ENCODE measurements around the gene AMBRA1.

AMBRA1 gene, protein sequence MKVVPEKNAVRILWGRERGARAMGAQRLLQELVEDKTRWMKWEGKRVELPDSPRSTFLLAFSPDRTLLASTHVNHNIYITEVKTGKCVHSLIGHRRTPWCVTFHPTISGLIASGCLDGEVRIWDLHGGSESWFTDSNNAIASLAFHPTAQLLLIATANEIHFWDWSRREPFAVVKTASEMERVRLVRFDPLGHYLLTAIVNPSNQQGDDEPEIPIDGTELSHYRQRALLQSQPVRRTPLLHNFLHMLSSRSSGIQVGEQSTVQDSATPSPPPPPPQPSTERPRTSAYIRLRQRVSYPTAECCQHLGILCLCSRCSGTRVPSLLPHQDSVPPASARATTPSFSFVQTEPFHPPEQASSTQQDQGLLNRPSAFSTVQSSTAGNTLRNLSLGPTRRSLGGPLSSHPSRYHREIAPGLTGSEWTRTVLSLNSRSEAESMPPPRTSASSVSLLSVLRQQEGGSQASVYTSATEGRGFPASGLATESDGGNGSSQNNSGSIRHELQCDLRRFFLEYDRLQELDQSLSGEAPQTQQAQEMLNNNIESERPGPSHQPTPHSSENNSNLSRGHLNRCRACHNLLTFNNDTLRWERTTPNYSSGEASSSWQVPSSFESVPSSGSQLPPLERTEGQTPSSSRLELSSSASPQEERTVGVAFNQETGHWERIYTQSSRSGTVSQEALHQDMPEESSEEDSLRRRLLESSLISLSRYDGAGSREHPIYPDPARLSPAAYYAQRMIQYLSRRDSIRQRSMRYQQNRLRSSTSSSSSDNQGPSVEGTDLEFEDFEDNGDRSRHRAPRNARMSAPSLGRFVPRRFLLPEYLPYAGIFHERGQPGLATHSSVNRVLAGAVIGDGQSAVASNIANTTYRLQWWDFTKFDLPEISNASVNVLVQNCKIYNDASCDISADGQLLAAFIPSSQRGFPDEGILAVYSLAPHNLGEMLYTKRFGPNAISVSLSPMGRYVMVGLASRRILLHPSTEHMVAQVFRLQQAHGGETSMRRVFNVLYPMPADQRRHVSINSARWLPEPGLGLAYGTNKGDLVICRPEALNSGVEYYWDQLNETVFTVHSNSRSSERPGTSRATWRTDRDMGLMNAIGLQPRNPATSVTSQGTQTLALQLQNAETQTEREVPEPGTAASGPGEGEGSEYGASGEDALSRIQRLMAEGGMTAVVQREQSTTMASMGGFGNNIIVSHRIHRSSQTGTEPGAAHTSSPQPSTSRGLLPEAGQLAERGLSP (N-terminal part only)
- total RNA-seq = 81.4 to 90.3 reads per million in 2 donors

DNA sequence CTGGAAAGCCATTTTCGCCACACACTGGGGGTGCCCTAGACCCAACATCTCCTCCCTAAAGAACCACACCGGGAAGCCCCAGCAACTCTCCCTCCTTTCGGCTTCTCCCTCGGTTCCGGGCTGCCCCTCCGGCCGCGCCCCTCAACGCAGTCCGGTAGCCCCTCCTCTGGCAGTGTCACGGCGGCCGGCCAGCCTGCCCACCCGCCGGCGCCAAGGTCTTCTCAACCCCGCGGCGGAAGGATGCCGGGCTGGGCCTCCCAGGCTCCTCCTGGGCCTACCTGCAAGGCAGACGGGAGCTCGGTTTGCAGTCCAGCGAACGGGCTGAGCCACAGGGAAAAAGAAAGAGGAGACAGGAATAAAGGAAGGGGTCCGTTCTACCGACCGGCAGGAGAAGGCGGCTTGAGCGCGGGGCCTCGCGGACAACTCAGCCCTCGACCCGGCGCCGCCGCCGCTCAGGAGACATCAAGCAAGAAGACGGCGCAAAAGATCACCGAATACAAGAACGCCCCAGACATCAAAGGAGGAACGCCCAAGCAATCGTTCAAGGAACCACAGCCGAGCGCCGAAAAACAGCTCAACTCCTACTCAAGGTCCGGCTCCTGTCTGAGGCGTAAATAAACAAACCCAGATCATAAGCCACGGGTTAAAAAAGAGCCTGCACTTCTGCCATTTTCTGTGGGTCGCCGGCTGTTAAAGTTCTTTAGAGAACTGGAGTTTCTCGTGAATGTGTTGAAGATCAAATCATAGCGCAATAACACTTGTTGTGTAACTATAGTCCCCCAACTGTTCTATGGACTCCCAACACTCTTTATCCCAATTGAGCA, at the start of gene AMBRA1:
TSS of gene AMBRA1 (minus strand) at position 474 of the 824 bp plus-strand sequence. CDS start 45,643 bp downstream, outside the sequence.
- DNase-seq = peak; percentile 44 to 93 (median 67)

DNA sequence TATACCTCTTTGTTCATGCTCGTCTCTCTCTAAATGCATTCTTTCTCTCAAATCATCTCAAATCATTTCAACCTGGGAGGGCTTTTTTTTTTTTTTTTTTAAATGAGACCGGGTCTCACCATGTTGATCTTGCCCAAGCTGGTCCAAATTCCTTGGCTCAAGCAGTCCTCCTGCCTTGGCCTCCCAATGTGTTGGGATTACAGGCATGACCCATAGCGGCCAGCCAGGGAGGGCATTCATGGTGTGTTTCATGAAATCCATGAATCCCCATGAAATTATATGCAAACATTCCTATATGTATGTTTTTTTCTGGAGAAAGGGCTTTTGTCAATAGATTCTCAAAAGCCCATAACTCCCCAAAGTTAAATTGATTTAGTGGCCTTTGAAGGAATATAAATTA, 49.7 kb upstream of the AMBRA1 start:
- DNase-seq = no peak

DNA sequence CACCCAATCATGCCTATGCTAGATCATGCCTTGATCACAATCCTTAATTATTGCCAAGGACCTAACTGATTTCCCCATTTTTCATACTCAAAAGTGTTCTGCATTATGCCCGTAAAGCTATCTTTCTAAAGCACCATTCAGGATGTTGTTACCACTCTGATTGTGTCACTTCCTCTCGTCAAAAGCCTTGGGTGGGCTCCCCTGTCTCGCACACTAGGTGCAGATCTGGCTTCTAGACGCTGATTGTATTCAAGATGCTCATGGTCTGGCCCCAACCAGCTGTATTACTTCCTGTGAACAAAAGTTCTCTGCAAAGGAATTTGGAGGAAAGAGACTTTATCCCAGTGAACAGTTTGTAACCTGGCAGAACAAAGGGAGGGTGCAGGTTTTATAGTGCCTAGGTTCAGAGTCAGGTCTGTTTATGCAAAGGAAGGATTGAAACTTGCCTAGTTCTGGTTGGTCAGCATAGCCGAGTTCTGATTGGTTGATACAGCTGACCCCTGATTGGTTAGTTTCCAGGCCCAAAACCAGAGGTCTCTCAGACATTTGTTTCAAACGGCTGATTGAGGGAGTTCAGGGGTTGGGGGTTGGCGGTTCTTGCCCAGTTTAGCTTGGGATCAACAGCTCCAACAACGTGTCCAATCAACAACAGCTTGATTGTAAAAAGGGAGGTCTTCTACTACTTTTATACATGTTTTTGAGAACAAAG, 49.0 kb upstream of the AMBRA1 start:
- DNase-seq = no peak

DNA sequence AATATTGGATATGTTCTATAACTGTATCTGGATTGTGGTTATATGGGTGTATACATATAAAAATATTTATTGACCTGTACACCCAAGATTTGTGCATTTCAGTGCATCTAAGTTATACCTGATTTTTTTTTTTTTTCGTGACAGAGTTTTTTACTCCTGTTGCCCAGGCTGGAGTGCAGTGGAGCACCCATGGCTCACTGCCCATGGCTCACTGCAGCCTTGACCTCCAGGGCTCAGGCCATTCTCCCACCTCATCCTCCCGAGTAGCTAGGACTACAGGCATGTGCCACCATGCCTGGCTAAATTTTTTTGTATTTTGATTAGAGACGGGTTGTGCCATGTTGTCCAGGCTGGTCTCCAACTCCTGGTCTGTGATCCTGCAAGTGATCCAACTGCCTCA, 47.8 kb upstream of the AMBRA1 start:
- no peak for DNase-seq

DNA sequence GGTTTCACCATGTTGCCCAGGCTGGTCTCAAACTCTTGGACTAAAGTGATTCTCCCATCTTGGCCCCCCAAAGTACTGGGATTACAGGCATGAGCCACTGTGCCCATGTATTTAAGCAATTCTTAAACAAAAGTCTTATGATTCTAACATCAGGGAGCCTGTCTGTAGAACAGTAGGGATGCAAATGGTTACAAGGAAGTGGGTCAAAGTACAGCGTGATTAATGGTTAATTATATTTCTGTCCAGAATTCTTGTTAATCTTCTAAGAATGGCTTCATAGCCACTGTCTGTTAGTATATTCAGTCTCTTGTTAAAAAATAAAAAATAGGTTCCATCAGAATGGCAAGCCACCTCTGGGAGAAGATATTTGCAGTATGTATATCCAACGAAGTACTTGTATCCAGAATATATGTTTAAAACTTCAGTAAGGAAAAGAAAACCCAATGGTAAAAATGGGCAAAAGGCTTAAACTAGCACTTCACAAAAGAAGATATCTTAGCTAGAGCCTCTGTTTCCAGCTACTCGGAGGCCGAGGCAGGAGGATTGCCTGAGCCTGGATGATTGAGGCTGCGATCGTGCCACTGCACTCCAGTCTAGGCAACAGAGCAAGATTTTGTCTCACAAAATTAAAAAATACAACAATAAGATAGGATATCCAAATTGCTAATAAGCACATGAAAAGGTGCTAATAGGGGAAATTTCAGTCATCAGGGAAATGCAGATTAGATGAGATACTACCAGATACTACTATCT, 46.4 kb upstream of the AMBRA1 start:
- no peak for DNase-seq

DNA sequence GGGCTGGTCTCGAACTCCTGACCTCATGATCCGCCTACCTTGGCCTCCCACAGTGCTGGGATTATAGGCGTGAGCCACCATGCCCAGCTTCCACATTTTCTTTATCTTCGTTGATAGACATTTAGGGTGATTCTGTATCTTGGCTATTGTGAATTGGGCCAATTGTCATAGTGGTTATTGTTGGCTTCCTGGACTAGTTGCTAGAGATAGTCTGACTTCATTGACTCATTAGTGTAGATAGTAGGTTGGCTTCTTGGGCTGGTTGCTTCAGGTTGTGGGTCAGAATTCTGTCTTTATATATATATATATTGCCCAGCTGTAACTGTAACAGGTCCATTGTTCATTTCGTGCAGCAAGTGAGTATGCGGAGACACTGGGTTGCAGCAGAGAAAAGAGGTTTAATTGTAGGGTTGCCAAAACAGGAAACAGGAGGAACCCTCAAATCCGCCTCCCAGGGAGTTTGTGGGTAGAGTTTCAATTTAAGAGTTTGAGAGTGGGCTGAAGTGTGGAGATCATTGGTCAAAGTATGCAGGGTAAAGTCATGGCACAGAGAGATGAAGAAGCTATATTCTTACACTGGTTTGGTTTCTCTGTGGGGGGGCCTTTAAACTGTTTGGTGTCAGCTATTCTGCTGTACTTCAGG, 45.5 kb upstream of the AMBRA1 start:
- no peak for DNase-seq

DNA sequence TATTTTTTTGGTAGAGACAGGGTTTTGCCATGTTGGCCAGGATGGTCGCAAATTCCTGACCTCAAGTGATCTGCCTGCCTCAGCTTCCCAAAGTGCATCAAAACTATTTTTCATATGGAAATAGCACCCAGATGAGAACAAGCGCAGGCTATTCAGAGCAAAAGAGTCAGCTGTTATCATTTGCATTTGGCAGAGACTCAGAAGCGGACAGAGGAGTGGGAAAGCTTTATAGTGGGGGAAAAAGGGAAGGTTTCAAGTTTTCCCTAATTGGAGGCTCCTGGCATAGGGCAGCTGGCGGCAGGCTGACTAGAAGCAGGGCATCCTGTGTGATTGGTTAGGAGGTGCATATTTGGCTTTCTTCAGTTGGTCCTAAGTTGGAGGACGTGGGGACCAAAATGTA, 43.7 kb upstream of the AMBRA1 start:
- no peak for DNase-seq

DNA sequence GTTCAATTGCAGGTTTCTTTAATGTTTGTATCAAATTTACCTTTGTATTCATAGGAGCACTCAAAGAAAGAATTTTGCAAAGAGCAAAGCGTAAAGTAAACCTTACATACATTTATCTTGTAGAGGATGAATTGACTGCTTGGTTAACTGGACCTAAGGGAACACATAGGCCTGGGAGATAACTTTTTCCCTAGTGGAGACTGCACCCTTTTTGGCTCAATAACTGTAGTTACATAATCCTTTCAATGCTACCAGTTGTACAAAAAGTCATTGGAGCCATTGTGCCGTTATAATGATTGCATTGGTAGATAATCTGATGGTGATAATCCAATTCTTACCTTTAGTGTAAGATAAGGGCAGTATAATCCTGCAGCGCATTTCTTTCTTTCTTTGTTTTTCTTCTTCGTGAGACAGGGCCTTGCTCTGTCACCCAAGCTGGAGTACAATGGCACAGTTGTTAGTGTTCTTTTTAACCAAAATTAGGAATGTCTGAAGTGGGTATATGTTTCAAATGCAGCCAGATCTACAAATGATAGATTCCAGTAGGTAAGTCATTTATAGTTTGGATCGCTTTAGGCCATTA, 41.8 kb upstream of the AMBRA1 start:
- DNase-seq = no peak

DNA sequence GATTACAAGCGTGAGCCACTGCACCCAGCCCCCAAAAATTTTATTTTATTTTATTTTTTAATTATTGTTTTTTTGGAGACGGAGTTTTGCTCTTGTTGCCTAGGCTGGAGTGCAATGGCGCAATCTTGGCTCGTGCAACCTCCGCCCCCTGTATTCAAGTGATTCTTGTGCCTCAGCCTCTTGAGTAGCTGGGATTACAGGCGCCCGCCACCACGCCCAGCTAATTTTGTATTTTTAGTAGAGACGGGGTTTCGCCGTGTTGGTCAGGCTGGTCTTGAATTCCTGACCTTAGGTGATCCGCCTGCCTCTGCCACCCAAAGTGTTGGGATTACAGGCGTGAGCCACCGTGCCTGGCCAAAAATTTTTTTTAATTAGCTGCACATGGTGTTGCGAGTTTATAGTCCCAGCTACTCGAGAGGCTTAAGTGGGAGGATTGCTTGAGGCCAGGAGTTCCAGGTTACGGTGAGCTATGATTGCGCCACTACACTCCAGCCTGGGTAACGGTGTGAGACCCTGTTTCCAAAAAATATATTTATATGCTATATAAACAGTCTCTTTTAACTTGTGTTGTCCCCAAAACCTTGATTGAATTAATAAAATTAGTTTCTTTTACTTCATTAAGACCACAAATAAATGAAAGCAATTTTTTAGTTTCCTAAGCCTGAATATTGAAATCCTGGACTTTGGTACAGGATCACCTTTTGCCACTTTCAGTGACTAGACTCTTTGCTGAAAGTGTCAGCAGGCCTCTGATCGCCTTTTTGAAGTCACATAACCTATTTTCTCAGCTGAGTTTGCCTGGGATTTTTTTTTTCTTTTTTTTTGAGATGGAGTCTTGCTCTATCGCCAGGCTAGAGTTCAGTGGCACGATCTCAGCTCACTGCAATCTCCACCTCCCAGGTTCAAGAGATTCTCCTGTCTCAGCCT, 39.7 kb upstream of the AMBRA1 start:
- DNase-seq = no peak

DNA sequence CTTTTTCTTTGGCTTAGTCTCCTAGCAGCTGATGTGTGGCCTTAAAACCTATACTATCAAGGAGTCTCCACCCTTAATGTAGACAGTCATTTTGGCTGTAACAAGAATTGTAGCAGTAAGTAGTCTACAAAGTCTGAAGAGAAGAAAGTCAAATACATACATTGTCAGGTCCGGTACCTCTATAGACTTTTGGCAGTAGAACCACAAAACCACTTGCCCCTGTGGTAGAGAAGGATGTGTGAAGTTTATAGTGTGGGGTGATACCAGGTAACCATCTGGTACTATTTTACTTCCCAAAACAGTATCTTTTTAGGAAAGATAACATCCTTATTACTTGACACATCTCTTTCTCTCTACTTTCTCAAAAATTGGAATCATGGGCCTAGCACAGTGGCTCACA, 38.7 kb upstream of the AMBRA1 start:
- DNase-seq = peak in 1 of 5 experiments; percentile 20

DNA sequence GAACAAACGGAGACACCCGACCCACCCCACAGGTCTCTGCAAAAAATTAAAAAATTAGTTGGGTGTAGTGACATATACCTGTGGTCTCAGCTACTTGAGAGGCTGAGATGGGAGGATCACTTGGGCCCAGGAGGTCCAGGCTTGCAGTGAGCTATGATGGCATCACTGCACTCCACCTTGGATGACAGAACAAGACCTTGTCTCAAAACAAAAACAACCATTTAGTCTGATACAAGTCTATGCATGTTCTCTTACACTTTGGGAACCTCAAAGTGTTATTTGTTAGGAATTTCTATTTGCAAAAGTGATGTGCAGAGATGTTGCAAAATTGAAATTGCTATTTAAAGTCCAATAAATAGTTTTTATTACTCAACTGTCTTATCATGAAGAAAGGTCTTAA, 37.9 kb upstream of the AMBRA1 start:
- no peak for DNase-seq

DNA sequence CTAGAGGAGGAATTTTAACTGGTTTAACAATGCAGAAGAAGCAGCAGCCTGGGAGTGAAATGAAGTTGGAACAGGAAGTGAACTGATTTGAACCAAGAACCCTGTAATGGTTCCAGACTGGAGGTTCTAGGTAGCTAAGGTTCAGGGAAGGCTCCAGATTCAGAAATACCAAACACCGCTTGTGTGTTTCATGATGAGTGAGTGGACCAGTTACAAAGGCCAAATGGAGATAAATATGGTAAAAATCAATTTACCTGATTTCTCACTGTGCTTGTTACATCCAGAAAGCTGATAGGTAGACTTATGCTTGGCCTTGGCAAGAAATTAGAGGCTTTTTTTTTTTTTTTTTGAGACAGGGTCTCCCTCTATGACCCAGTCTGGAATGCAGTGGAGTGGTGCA, 36.4 kb upstream of the AMBRA1 start:
- DNase-seq = no peak

DNA sequence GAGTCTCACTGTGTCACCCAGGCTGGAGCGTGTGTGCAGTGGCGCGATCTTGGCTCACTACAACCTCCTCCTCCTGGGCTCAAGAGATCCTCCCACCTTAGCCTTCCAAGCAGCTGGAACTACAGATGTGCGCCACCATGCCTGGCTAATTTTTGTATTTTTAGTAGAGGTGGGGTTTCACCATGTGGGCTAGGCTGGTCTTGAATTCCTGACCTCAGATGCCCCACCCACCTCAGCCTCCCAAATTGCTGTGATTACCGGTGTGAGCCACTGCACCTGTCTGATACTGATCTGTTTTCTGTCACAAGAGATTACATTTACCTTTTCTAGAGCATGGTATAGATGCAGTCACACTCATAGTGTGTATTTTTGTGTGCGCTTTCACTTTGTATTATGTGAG, 35.1 kb upstream of the AMBRA1 start:
- DNase-seq = no peak

DNA sequence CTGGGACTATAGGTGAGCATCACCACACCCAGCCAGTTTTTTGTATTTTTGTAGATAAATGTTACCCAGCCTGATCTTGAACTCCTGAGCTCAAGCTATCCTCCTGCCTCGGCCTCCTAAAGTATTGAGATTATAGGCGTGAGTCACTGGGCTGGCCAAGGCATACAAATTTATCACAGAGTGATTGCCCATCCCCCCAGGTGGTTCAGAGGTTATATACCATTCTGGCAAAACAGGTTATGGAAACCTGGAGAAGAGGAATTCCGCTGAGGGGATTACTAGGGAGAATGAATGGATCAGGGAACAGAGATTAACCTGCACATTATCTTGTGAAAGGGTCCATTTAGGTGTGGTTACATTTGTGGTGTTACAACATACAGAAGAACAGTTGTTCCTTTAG, 31.6 kb upstream of the AMBRA1 start:
- DNase-seq = no peak

DNA sequence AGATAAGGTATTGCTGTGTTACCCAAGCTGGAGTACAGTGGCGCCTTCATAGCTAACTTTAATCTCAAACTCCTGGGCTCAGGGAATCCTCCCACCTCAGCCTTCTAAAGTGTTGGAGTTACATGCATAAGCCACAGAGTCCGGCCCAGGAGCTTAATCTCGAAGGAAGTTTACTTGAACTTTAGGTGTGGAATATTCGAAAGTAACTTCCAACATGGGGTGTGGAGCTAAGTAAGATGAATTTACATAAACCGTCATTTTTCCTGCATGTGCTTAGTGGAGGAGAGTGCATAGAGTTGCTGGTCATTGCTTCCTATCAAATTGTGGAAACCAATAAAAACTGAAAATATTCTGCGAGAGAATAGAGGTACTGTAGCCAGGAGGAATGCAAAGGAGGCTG, 25.0 kb upstream of the AMBRA1 start:
- DNase-seq = no peak

DNA sequence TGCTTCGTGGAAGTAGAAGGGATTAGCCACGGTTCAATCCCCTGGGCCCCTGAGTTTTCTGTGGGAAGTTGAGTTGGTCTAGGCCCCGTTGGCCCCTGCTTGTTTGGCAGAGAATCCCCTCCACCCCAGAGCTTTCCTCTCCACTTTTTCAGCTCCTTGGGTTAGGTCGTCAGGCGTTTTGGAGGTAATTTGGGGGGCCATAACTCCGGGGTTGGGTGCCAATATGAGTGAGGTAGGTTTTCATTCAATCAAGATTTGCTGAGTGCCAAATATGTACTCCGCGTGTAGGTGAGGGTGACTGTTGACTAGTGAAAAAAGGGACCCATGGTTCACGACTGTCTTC, 24.1 kb upstream of the AMBRA1 start:
- DNase-seq = no peak

DNA sequence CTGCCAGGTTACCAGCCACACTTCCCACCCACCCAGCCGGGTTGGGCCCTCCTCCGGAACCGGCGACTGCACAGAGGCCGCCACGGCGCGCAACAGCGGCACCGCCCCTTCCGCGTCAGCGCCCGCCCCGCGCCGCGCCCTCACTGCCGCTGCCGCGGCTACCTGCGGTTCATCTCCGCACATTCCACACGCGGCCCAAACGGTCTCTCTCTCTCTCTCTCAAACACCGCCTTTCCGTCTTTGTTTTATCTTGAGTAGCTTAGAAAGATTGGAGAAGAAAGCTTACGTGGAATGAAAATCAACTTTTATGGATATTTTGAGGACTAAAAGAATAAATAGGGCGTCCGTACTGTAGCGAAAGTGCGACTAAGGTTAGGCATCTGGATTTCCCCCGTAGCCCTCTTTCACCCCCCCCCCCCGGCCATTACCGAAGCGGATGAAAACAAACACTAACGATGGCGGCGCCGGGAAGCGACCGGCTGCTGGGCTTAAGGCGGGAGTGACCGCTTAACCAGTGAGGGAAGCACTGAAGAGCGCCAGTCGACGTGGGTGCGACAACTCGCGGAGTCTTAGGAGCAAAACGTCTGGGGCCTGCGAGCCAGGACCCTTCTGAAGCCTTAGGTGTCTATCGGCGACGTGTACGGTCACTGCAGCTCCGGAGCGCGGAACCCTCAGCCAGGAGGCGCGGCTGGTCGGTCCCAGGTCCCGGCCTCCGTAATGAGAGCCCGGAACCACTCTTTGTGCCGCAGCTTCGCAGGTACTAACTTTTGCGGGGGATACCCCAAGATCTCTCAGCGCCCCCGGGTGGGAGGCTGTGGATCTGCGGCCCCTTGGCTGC, 23.5 kb upstream of the AMBRA1 start, which contains the start of the genes ATG13 and HARBI1:
TSS of gene ATG13 (plus strand) at position 420 of the 838 bp plus-strand sequence. CDS start 26,739 bp downstream, outside the sequence.
TSS of gene HARBI1 (minus strand) at position 94 of the 838 bp plus-strand sequence. CDS start 990 bp downstream, outside the sequence.
- DNase-seq = peak; percentile 83 to 95 (median 90)
